Panc1 (cell line): ENCODE measurements around the gene SARS2. TPM values are rescaled to one million over a fixed set of nuclear protein-coding genes. Genes with fewer than 3 reads are reported as not detected.

Experiments used
- ATAC-seq: fragments of 200-7000 bp; cut with Tn5 transposase; 2 replicates; pipeline ENCODE4 v1.9.1; 2020; ENCODE audit warnings: mild to moderate bottlenecking, moderate library complexity
- BruUV-seq: library from RNA; stranded (reverse); fragments of 400-500 nt; replicated peaks from 2 replicates; lab custom pipeline; 2021; lab: Mats Ljungman, UMichigan
- CTCF ChIA-PET: fragments of 300-600 bp; sonication (Branson Sonifier 250); formaldehyde crosslinking; loops from one replicate; lab custom pipeline; 2022; ENCODE audit warnings: antibody characterized with exemption; lab: Charles Lee
- POLR2A ChIA-PET: fragments of 300-600 bp; sonication (Branson Sonifier 250); formaldehyde crosslinking; loops from one replicate; lab custom pipeline; 2022; ENCODE audit warnings: antibody characterized with exemption; lab: Charles Lee
- DNase-seq: peaks from one replicate; pipeline ENCODE4 v3.0.0-alpha.2; 2010; ENCODE audit warnings: low read depth, low spot score
- H3K27ac ChIP-seq: 2 replicates; pipeline ENCODE4 v1.5.1; 2011; ENCODE audit warnings: mild to moderate bottlenecking, low read length, inconsistent platforms
- H3K27me3 ChIP-seq: fragments of 200-500 bp; sonication (Bioruptor generic); 2 replicates; pipeline ENCODE4 v1.6.0; 2014; ENCODE audit warnings: low read length, inconsistent platforms; ENCODE audit not compliant: control insufficient read depth, insufficient read depth
- H3K36me3 ChIP-seq: fragments of 200-500 bp; sonication (Bioruptor generic); 2 replicates; pipeline ENCODE4 v1.5.1; 2014; ENCODE audit warnings: inconsistent platforms, mild to moderate bottlenecking, low read length, moderate library complexity; ENCODE audit not compliant: control insufficient read depth, insufficient read depth
- H3K4me1 ChIP-seq: 2 replicates; pipeline ENCODE4 v1.5.1; 2011; ENCODE audit warnings: inconsistent platforms, mild to moderate bottlenecking, low read length, moderate library complexity; ENCODE audit not compliant: control insufficient read depth, insufficient read depth
- H3K4me3 ChIP-seq, 2 experiments: 2 replicates each; pipeline ENCODE4 v1.5.1; 2011 to 2012; ENCODE audit warnings: low read depth in 2 of 2, low read length in 2 of 2, mild to moderate bottlenecking in 2 of 2, inconsistent platforms in 1 of 2, moderate library complexity in 1 of 2
- H3K9me3 ChIP-seq: fragments of 200-500 bp; sonication (Bioruptor generic); 2 replicates; pipeline ENCODE4 v1.5.1; 2014; ENCODE audit warnings: low read depth, mild to moderate bottlenecking, inconsistent platforms, low read length, moderate library complexity; ENCODE audit not compliant: control insufficient read depth, insufficient read depth
- CTCF ChIP-seq: fragments of 450-650 bp; IDR thresholded peaks from 2 replicates; pipeline ENCODE4 v1.5.1; 2017; ENCODE audit warnings: mild to moderate bottlenecking
- POLR2AphosphoS5 ChIP-seq: IDR thresholded peaks from 2 replicates; pipeline ENCODE4 v1.6.1; 2012; ENCODE audit warnings: mild to moderate bottlenecking, low read depth, low read length, moderate library complexity
- REST ChIP-seq, 2 experiments: IDR thresholded peaks; 2 replicates each; pipeline ENCODE4 v1.6.1; 2011 to 2012; ENCODE audit warnings: low read depth in 2 of 2, control low read depth in 1 of 2, low read length in 1 of 2, mild to moderate bottlenecking in 1 of 2, moderate library complexity in 1 of 2; ENCODE audit not compliant: insufficient read depth in 1 of 2
- TCF7L2 ChIP-seq: IDR thresholded peaks from 2 replicates; pipeline ENCODE4 v1.6.1; 2011; ENCODE audit warnings: mild to moderate bottlenecking, low read depth, low read length, inconsistent platforms
- in situ Hi-C: cut with HindIII; loops from 2 replicates; pipeline ENCODE4 v1.10.0; 2016; ENCODE audit warnings: low sequenced_read_pairs, low pct_unique_long_range_greater_than_20kb
- intact Hi-C: fragments of 100-400 bp; cut with micrococcal nuclease; formaldehyde crosslinking; loops from one replicate; pipeline ENCODE4 v1.10.0; 2022; ENCODE audit not compliant: unreplicated experiment
- total RNA-seq: library from RNA; stranded (reverse); gene quantifications from one replicate; pipeline ENCODE4 v1.2.1, GENCODE V29; 2021; ENCODE audit not compliant: unreplicated experiment

The SARS2 gene
- total RNA-seq, 1 experiment from 2014 or later = 186 TPM

- Histone ChIP-seq H3K9me3 (no peaks in the 10 kb centered on the region), H3K4me1 (peaks cover 11% of the 10 kb centered on the region), H3K4me3 (no peak overlapping the region), H3K27me3 (no peaks in the 10 kb centered on the region), H3K36me3 (no peaks in the 10 kb centered on the region), H3K27ac (peak overlapping the region; percentile 0; the same call in 1 of the 2 replicates)
- CTCF ChIA-PET = interaction anchor here (0.6 to 2.0 kb wide), 5 partner anchors 12 to 185 kb away, joined by 4 to 10 read pairs (median 7); partner anchors contain the start of genes MRPS12, NFKBIB and SARS2
- no TSS peak for BruUV-seq
- in situ Hi-C loops (no loop called here), intact Hi-C loops (no loop called here)
- peak; percentile 78 for ATAC-seq
- TF ChIP-seq REST (IDR thresholded peaks at IDR 0.05; ENCODE audit: insufficient read depth in 1 of 2, low read depth in 2 of 2, low read length in 1 of 2) (peak in 1 of 2 experiments; percentile 41; a peak in 1 of 4 replicates), CTCF (no peak), POLR2AphosphoS5 (peak; percentile 75; the same call in 1 of the 2 replicates)
- POLR2A ChIA-PET = no interaction called here
- no peak for DNase-seq
These were observed 12.6 kb downstream of the SARS2 start for GRCh38 chr19:38917921-38918491.

- ChIA-PET POLR2A (no interaction called here), CTCF (interaction anchor here (0.5 to 1.8 kb wide), 6 partner anchors 17 to 185 kb away, joined by 3 to 10 read pairs (median 6); partner anchors contain the start of gene NFKBIB)
- Histone ChIP-seq H3K27me3 (no peaks in the 10 kb centered on the region), H3K9me3 (no peaks in the 10 kb centered on the region), H3K4me1 (peaks cover 11% of the 10 kb centered on the region), H3K36me3 (no peaks in the 10 kb centered on the region), H3K27ac (peak overlapping the region; percentile 0; the same call in 1 of the 2 replicates), H3K4me3 (no peak overlapping the region)
- in situ Hi-C loops (no loop called here), intact Hi-C loops (no loop called here)
- TF ChIP-seq TCF7L2 (no peak), POLR2AphosphoS5 (0 out of 2 replicates have a peak, but pooled peaks have one; percentile 2)
- ATAC-seq (peak; percentile 23), DNase-seq (no peak)
- BruUV-seq = no TSS peak
These were observed 13.0 kb downstream of the SARS2 start for GRCh38 chr19:38917516-38917915.
